SK-N-MC (cell line): ENCODE measurements around the gene ZNF208.
"Not testable (repeated sequence)": the region's sequence is repeated elsewhere in the genome, so short reads cannot be mapped to it uniquely, and the experiment has no call there.

Experiments
- DNase-seq: peaks from one replicate; pipeline ENCODE4 v3.0.0-alpha.2; 2011; ENCODE audit warnings: low read depth, low spot score
- H3K27ac ChIP-seq: fragments of 200-600 bp; sonication (generic); 2 replicates; pipeline ENCODE4 v1.5.1; 2016; ENCODE audit warnings: mixed run types
- H3K36me3 ChIP-seq: fragments of 200-600 bp; sonication (generic); 2 replicates; pipeline ENCODE4 v1.6.1; 2017; ENCODE audit warnings: antibody characterized with exemption, low read length, mixed read lengths; ENCODE audit not compliant: insufficient read depth
- H3K4me3 ChIP-seq: fragments of 200-600 bp; sonication (generic); 2 replicates; pipeline ENCODE4 v1.5.1; 2016
- H3K9ac ChIP-seq: fragments of 200-600 bp; sonication (generic); 2 replicates; pipeline ENCODE4 v1.8.0; 2017; ENCODE audit warnings: mixed run types, mixed read lengths; ENCODE audit not compliant: insufficient read length
- H3K9me3 ChIP-seq: fragments of 200-600 bp; sonication (generic); 2 replicates; pipeline ENCODE4 v1.6.1; 2017; ENCODE audit warnings: low read depth, mild to moderate bottlenecking, antibody characterized with exemption, low read length, moderate library complexity, mixed read lengths
- EZH2 ChIP-seq: fragments of 200-600 bp; sonication (generic); IDR thresholded peaks from one replicate; pipeline ENCODE4 v1.6.1; 2017; ENCODE audit warnings: antibody characterized with exemption
- FOXP2 ChIP-seq: optimal IDR thresholded peaks from 2 replicates; pipeline ENCODE3; 2011; ENCODE audit warnings: mild to moderate bottlenecking, moderate library complexity; ENCODE audit not compliant: insufficient read depth; ENCODE audit errors: extremely low read length, control extremely low read depth
- POLR2AphosphoS5 ChIP-seq: IDR thresholded peaks from 2 replicates; pipeline ENCODE4 v1.6.1; 2012; ENCODE audit warnings: mild to moderate bottlenecking, low read depth, low read length, borderline replicate concordance

ZNF208 gene

GRCh38 chr19:21902571-21902970 is 108.2 kb downstream of the ZNF208 start:
- H3K9ac ChIP-seq: no peak overlapping the region
- H3K27ac ChIP-seq: no peak overlapping the region
- no peak for DNase-seq
- no peaks in the 10 kb centered on the region for H3K9me3 ChIP-seq
- TF ChIP-seq POLR2AphosphoS5 (no peak), FOXP2 (no peak), EZH2 (no peak)
- no peak overlapping the region for H3K4me3 ChIP-seq
- no peaks in the 10 kb centered on the region for H3K36me3 ChIP-seq

GRCh38 chr19:21901861-21902260 is 108.9 kb downstream of the ZNF208 start:
- no peaks in the 10 kb centered on the region for H3K9me3 ChIP-seq
- H3K4me3 ChIP-seq: no peak overlapping the region
- DNase-seq: no peak

DNA sequence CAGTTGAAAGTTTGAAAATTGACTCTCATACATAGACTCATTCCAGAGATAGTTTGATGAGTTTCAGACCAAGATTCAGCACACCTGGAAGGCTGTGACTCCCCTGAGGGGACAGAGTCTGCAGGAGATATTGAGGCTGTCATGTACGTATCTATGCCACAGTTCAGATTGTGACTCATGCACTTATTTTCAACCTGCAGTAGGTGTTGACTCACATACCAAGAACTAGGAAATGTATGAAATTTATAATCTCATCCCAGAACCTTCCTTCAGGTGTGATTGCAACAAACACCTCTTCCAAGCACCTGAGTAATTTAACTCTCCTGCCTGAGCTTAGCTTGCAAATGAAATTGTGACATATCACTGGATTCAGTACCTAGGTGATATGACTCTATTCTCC is 110.3 kb downstream of the ZNF208 start:
- Histone ChIP-seq H3K9me3 (no peaks in the 10 kb centered on the region), H3K27ac (no peak overlapping the region), H3K4me3 (no peak overlapping the region), H3K36me3 (no peaks in the 10 kb centered on the region), H3K9ac (no peak overlapping the region)
- TF ChIP-seq FOXP2: no peak
- no peak for TF ChIP-seq POLR2AphosphoS5
- TF ChIP-seq EZH2: no peak
- no peak for DNase-seq

More at GRCh38 chr19:21901861-21902260, 108.9 kb downstream of the ZNF208 start:
- no peak overlapping the region for H3K9ac ChIP-seq
- no peaks in the 10 kb centered on the region for H3K36me3 ChIP-seq
- H3K27ac ChIP-seq: no peak overlapping the region
- TF ChIP-seq FOXP2 (no peak), EZH2 (no peak), POLR2AphosphoS5 (no peak)

DNA sequence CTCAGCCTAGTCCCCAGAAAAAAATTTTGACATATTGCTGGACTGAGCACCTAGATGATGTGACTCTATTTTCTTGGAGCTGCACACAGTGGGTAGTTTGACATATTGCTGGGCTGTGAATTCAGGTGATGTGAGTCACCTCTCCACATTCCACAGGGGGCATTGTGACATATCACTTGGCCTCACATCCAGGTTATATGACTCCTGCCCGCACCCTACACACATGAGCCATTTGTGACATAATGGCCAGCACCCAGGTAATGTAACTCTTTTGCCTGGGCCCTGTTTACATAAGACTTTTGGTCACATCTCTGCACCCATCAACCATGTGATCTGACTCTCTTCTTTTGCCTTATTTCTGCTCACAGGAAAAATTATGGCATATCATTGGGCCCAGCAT is 119.7 kb downstream of the ZNF208 start:
- TF ChIP-seq EZH2 (no peak), POLR2AphosphoS5 (no peak), FOXP2 (no peak)
- no peaks in the 10 kb centered on the region for H3K36me3 ChIP-seq
- no peak for DNase-seq

GRCh38 chr19:21890017-21890416 is 120.7 kb downstream of the ZNF208 start:
- H3K9me3 ChIP-seq, DNase-seq, H3K36me3 ChIP-seq, H3K9ac ChIP-seq, H3K27ac ChIP-seq, H3K4me3 ChIP-seq: not testable (repeated sequence)

More for the DNA sequence above, 119.7 kb downstream of the ZNF208 start:
- Histone ChIP-seq H3K4me3 (no peak overlapping the region), H3K27ac (no peak overlapping the region), H3K9me3 (no peaks in the 10 kb centered on the region), H3K9ac (no peak overlapping the region)

GRCh38 chr19:21885516-21885915 is 125.2 kb downstream of the ZNF208 start:
- DNase-seq, H3K9ac ChIP-seq, H3K9me3 ChIP-seq, H3K4me3 ChIP-seq, H3K36me3 ChIP-seq, H3K27ac ChIP-seq: not testable (repeated sequence)

DNA sequence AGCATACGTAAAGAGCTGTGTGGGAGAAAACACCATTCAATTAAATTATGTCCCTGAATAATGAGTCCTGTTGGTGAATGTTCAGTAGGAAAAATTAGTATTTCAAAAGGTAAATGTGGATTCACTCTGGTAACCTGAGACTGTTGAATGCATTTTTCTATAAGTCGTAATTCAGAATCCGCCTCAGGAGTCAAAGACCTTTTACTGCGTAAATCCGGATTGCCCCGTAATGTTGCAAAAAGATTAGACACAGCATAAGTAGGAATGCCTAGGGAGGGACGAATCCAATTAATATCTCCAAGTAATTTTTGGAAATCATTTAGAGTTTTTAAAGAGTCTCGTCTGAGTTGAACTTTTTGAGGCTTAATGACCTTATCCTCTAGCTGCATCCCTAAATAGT is 126.0 kb downstream of the ZNF208 start:
- H3K27ac ChIP-seq, DNase-seq, H3K36me3 ChIP-seq, H3K4me3 ChIP-seq, H3K9me3 ChIP-seq, H3K9ac ChIP-seq: not testable (repeated sequence)

DNA sequence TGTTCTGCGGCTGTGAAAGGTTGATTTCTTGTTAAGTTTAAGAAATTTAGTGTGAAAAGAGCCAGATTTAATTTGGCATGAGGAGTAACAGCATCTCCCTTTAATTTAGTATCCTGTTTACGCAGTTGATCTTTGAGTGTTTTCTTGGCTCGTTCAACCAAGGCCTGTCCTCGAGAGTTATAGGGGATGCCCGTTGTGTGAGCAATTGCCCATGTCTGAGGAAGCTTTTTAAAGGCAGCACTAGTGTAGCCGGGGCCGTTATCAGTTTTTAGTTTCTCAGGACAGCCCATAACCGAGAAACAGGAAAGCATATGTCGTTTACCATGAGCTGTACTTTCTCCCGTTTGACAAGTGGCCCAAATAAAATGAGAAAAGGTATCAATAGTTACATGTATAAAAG is 127.2 kb downstream of the ZNF208 start:
- no peaks in the 10 kb centered on the region for H3K36me3 ChIP-seq
- no peak for DNase-seq
- no peak overlapping the region for H3K9ac ChIP-seq
- no peak for TF ChIP-seq EZH2
- TF ChIP-seq POLR2AphosphoS5: no peak
- no peak for TF ChIP-seq FOXP2
- no peak overlapping the region for H3K4me3 ChIP-seq
- no peaks in the 10 kb centered on the region for H3K9me3 ChIP-seq
- no peak overlapping the region for H3K27ac ChIP-seq
